MM.1S (cell line): ENCODE results near the gene CNPPD1.

Source experiments
- CTCF ChIP-seq: fragments of 300-600 bp; sonication (generic); IDR thresholded peaks from 2 replicates; pipeline ENCODE4 v1.5.1; 2016; ENCODE audit warnings: antibody characterized with exemption, low read length, mixed read lengths
- EZH2 ChIP-seq: fragments of 300-600 bp; sonication (generic); optimal IDR thresholded peaks from 2 replicates; pipeline ENCODE3; 2017; ENCODE audit warnings: low read depth, mild to moderate bottlenecking, antibody characterized with exemption, low read length, mixed read lengths

- TF ChIP-seq CTCF (no peak), EZH2 (no peak)
Observed at GRCh38 chr2:219128396-219128795, 48.3 kb downstream of the CNPPD1 start.
